Fibroblast of villous mesenchyme (primary cell): Measurements from ENCODE around the gene PGA3. TPM values are rescaled to one million over a fixed set of nuclear protein-coding genes. Genes with fewer than 3 reads are reported as not detected.

Experiments used
- DNase-seq: peaks from one replicate; pipeline ENCODE4 v3.0.0-alpha.2; 2010; ENCODE audit warnings: low read depth
- H3K4me3 ChIP-seq: 2 replicates; pipeline ENCODE4 v1.5.1; 2011; ENCODE audit warnings: low read depth, mild to moderate bottlenecking, low read length
- total RNA-seq: library from RNA; depleted of rRNA; stranded (reverse); fragments of >200 nt; gene quantifications from 2 replicates; pipeline ENCODE4 v1.2.3, GENCODE V29; 2012
- TF ChIP-seq, protein P1 (sequence below): IDR thresholded peaks from 2 replicates; pipeline ENCODE4 v1.5.1; 2012; ENCODE audit warnings: low read depth, mild to moderate bottlenecking, low read length; ENCODE audit not compliant: insufficient read depth

PGA3 gene
- total RNA-seq, 1 donor = not detected

DNA sequence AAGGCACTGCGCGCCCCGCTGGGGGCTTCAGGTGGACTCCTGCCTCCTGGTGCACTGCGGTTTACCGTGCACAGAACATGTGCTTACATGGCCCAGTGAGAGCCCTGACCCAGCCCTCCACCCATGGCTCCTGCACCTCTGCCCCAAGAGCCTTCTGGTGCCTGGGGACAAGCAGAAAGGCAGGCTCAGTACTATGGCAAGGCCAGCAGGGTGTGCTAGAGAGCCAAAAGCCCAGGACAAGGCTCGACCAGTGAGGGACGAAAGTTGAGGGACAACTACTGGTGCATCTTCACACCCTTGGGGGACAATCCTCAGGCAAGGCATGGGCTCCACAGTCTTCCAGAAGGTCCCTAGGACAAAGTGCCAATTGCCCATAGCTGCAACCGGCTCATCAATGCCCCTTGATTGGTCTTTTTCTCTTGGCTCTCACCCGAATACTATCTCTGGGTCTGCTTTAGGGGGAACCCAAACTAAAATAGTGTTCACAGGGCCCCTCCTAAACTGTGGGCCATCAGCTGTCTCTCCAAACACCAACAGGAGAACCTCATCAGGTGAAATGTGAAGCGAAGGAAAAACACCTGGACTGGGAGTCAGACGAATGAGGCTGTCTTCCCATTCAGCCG, 51.2 kb downstream of the PGA3 start:
- no peak overlapping the region for H3K4me3 ChIP-seq
- DNase-seq = peak; percentile 56
- TF ChIP-seq, protein P1, sequence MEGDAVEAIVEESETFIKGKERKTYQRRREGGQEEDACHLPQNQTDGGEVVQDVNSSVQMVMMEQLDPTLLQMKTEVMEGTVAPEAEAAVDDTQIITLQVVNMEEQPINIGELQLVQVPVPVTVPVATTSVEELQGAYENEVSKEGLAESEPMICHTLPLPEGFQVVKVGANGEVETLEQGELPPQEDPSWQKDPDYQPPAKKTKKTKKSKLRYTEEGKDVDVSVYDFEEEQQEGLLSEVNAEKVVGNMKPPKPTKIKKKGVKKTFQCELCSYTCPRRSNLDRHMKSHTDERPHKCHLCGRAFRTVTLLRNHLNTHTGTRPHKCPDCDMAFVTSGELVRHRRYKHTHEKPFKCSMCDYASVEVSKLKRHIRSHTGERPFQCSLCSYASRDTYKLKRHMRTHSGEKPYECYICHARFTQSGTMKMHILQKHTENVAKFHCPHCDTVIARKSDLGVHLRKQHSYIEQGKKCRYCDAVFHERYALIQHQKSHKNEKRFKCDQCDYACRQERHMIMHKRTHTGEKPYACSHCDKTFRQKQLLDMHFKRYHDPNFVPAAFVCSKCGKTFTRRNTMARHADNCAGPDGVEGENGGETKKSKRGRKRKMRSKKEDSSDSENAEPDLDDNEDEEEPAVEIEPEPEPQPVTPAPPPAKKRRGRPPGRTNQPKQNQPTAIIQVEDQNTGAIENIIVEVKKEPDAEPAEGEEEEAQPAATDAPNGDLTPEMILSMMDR = peak; percentile 89

DNA sequence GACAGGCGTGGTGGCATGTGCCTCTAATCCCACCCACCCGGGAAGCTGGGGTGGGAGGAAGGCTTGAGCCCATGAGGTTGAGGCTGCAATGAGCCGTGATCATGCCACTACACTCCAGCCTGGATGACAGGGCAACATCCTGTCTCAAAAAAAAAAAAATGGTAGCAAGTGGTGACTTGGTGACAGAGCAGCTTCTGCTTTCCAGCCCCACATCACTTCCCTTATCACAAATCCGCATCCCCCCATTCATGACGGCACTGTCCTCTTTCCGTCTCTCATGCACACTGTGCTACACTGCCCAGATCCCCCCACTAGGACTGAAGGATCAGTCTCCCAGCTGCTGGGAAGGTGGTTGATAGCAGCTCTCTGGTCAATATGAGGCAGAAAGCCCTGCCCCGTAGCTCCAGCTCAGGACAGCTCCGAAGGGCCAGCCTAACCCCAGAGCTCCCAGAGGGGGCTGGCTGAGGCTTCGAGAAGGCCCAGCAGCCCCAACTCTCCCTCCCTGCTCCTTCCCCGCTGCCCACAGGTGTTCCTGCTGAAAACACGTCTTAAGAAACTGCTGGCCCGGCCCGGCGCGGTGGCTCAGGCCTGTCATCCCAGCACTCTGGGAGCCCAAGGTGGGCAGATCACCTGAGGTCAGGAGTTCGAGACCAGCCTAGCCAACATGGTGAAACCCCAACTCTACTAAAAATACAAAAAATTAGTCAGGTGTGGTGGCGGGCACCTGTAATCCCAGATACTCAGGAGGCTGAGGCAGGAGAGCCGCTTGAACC, 53.6 kb downstream of the PGA3 start:
- TF ChIP-seq, protein P1 = no peak
- no peak for DNase-seq
- H3K4me3 ChIP-seq = no peak overlapping the region

DNA sequence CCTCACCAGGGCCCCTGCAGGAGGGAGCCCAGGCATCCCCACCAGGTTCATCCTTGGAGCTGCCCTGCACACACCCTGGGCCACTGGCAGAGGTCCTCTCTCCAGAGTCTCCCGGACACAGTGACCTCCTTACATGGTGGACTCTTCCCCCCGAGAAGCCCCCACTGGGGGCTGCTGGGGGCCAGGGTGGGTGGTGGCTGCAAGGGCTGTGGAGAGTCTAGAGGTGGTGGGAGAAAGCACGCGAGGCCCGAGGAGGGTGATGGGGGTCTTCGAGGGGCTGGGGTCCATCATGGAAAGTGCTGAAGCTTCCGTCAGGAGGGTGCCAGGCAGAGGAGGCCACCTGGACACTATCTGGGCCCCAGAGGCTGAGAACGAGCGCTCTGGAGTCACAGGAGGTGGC, 55.2 kb downstream of the PGA3 start:
- no peak overlapping the region for H3K4me3 ChIP-seq
- no peak for DNase-seq
- TF ChIP-seq, protein P1 = no peak

DNA sequence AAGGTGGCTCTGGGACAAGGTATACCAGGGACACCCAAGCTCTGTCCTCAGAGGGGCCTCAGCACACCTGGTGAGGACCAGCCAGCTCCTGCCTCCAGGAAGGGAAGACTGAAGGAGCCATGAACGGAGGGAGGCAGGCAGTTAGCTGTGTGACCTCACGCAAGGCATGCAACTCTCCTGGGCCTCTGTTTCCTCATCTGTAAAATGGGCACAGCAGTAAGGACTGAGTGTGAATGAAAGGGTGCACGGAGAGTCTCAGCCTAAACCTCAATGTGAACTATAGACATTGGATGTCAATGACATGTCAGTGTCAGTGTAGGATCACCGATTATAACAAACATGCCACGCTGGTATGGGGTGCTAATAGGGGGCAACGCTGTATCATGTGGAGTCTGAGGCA, 56.0 kb downstream of the PGA3 start:
- TF ChIP-seq, protein P1 = no peak
- H3K4me3 ChIP-seq = no peak overlapping the region
- DNase-seq = no peak

Other genes with a start within 250 kb of the PGA3 start
- gene CD6, start 231.8 kb upstream of the PGA3 start, total RNA-seq = not detected in 2 replicates
- not detected in 2 replicates for gene CD5, start 101.0 kb upstream of the PGA3 start, total RNA-seq
- gene VPS37C, start 42.1 kb upstream of the PGA3 start, total RNA-seq = 15.1 and 15.5 TPM in 2 replicates
- not detected in 2 replicates for gene PGA4, start 18.8 kb downstream of the PGA3 start, total RNA-seq
- not detected in 2 replicates for gene PGA5, start 37.7 kb downstream of the PGA3 start, total RNA-seq
- 1.3 and 2.2 TPM in 2 replicates for gene VWCE, start 91.8 kb downstream of the PGA3 start, total RNA-seq
- 252 and 335 TPM in 2 replicates for gene DDB1, start 129.6 kb downstream of the PGA3 start, total RNA-seq
- gene TKFC, start 129.7 kb downstream of the PGA3 start, total RNA-seq = 22.9 and 23.7 TPM in 2 replicates
- 124 and 144 TPM in 2 replicates for gene CYB561A3, start 158.4 kb downstream of the PGA3 start, total RNA-seq
- 45.7 and 59.2 TPM in 2 replicates for gene TMEM138, start 158.9 kb downstream of the PGA3 start, total RNA-seq
- gene TMEM216, start 189.1 kb downstream of the PGA3 start, total RNA-seq = 10.6 and 14.2 TPM in 2 replicates
- gene CPSF7, start 226.5 kb downstream of the PGA3 start, total RNA-seq = 28.3 and 33.2 TPM in 2 replicates
- 36.4 and 37.6 TPM in 2 replicates for gene SDHAF2, start 226.6 kb downstream of the PGA3 start, total RNA-seq